Testis (tissue), 3 donors: ENCODE data around the gene GP1BA. TPM values are rescaled to one million over a fixed set of nuclear protein-coding genes. Genes with fewer than 3 reads are reported as not detected.

Source experiments
- DNase-seq: peaks from one replicate; pipeline ENCODE4 v3.0.0-alpha.2; 2019
- H3K27ac ChIP-seq, 2 donors: fragments of 200-600 bp; sonication (generic); one replicate each; pipeline ENCODE4 v1.5.1; 2019
- H3K27me3 ChIP-seq: fragments of 200-600 bp; sonication (generic); one replicate; pipeline ENCODE4 v1.5.1; 2019
- H3K36me3 ChIP-seq: fragments of 200-600 bp; sonication (generic); one replicate; pipeline ENCODE4 v1.5.1; 2017; ENCODE audit warnings: low read depth; ENCODE audit errors: missing control alignments
- H3K4me1 ChIP-seq: fragments of 200-600 bp; sonication (generic); one replicate; pipeline ENCODE4 v1.5.1; 2019
- H3K4me3 ChIP-seq, 2 donors: fragments of 200-600 bp; sonication (generic); one replicate each; pipeline ENCODE4 v1.5.1; 2017 to 2019
- H3K9me3 ChIP-seq: fragments of 200-600 bp; sonication (generic); one replicate; pipeline ENCODE4 v1.5.1; 2017
- CTCF ChIP-seq, 3 experiments: fragments of 450-650 bp in 2 of 3; fragments of 200-600 bp in 1 of 3; sonication (generic) in 1 of 3; IDR thresholded peaks; one replicate each; pipeline ENCODE4 v1.5.1; 2016 to 2019; ENCODE audit warnings: antibody characterized with exemption in 3 of 3, mild to moderate bottlenecking in 2 of 3, moderate library complexity in 1 of 3
- POLR2A ChIP-seq: fragments of 450-650 bp; IDR thresholded peaks from one replicate; pipeline ENCODE4 v1.6.1; 2017; ENCODE audit warnings: antibody characterized with exemption, mild to moderate bottlenecking, moderate library complexity
- WGBS, 2 donors: methylation state at CpG; one replicate each; pipeline ENCODE4 v1.1.5; 2018; 5-methylcytosine and 5-hydroxymethylcytosine counted together
- intact Hi-C: fragments of 100-400 bp; cut with DNase I; formaldehyde crosslinking; loops from one replicate; pipeline ENCODE4 v1.15.1; 2023; ENCODE audit warnings: low total_unique reads
- polyA plus RNA-seq: library from polyadenylated mRNA; stranded (reverse); fragments of 350-450 nt; fragmentation: Illumina TruSeq; extraction: RNeasy Lipid Tissue Mini Kit (QIAGEN cat#74804); gene quantifications from one replicate; pipeline ENCODE4 v1.2.3, GENCODE V29; 2014; ENCODE audit warnings: low read depth, low replicate concordance; ENCODE audit not compliant: insufficient read depth
- total RNA-seq, 2 donors: library from RNA; depleted of rRNA; stranded (reverse); fragments of >200 nt; gene quantifications; one replicate each; pipeline ENCODE4 v1.2.3, GENCODE V29; 2016

The GP1BA gene
- total and polyA plus RNA-seq, 3 donors from 2014 or later = 0.12 to 0.88 (median 0.47) TPM

GRCh38 chr17:4970273-4970672, 38.2 kb downstream of the GP1BA start:
- Histone ChIP-seq H3K4me1 (peaks cover 21% of the 10 kb centered on the region), H3K27ac (no peak overlapping the region), H3K36me3 (no peaks in the 10 kb centered on the region), H3K9me3 (no peaks in the 10 kb centered on the region), H3K27me3 (no peaks in the 10 kb centered on the region), H3K4me3 (no peak overlapping the region)
- DNase-seq = no peak
- 98% methylated on average over 8 of the region's 8 CpGs for WGBS, 2 donors
- intact Hi-C loops = no loop called here
- TF ChIP-seq CTCF (IDR thresholded peaks at IDR 0.05) (no peak), POLR2A (no peak)

DNA sequence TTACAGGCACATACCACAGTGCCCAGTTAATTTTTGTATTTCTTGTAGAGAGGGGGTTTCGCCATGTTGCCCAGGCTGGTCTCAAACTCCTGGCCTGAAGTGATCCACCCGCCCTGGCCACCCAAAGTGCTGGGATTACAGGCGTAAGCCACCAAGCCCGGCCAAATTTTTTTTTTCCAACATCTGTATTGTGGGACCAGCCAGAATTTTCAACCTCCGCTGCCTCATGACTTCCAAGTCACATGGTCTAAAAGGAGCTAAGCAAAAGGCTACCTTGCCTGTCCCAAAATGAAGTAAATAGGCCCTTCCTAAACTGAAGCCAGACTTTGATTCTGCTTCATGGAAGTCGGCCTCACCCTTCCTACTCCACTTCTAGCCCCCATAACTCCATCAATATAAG, 39.7 kb downstream of the GP1BA start:
- H3K36me3 ChIP-seq = no peaks in the 10 kb centered on the region
- H3K27ac ChIP-seq = no peak overlapping the region
- intact Hi-C loops = no loop called here
- DNase-seq = no peak
- TF ChIP-seq CTCF (IDR thresholded peaks at IDR 0.05) = no peak
- no peak for TF ChIP-seq POLR2A
- no peaks in the 10 kb centered on the region for H3K9me3 ChIP-seq
- H3K4me3 ChIP-seq = no peak overlapping the region
- H3K4me1 ChIP-seq = peaks cover 10% of the 10 kb centered on the region
- 75 to 87% methylated on average over 6 of the region's 6 CpGs for WGBS, 2 donors
- no peaks in the 10 kb centered on the region for H3K27me3 ChIP-seq

DNA sequence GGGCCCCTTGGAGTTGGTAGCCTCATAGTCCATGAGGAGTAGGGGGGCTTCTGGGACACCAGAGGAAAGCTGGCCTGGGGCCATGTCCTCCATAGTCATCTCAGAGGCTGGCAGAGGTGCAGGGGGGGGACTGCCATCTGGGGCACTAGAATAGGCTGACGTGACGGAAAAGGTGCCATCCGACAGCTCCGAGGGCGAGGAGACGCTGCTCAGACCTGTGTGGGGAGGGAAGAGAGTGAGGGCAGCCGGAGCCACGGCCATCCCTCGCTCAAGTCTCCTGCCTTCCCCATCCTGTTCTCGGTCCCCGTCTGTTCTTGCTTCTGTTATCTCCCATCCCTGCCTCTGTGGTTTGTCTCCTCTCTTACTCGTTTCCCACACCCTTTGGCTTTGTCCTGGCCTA, 40.2 kb downstream of the GP1BA start:
- no peak for TF ChIP-seq CTCF (IDR thresholded peaks at IDR 0.05)
- TF ChIP-seq POLR2A = no peak
- intact Hi-C loops = no loop called here
- Histone ChIP-seq H3K27ac (no peak overlapping the region), H3K4me3 (no peak overlapping the region), H3K36me3 (no peaks in the 10 kb centered on the region), H3K9me3 (no peaks in the 10 kb centered on the region), H3K27me3 (no peaks in the 10 kb centered on the region), H3K4me1 (peaks cover 10% of the 10 kb centered on the region)
- 90 to 92% methylated on average over 11 to 12 of the region's 12 CpGs for WGBS, 2 donors
- no peak for DNase-seq

DNA sequence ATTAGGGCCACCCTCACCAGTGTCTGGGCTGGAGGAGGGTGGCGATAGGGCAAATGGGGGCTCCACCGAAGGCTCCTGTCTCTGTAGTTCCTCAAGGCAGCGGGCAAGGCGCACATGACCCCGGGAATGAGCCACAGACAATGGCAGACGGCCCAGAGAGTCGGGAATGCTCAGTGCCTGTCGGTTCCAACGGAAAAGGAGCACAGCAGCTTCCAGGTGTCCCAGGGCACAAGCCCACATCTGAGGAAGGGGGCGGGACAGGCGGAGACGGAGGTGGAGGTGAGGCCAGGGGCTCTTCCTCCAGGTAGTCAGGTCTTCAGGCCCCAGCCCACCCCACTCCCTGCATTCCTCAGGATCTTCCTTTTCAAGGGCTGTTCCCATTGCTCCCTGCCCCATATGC, 40.7 kb downstream of the GP1BA start:
- TF ChIP-seq POLR2A (no peak), CTCF (IDR thresholded peaks at IDR 0.05) (no peak)

GRCh38 chr17:4973256-4974114, 41.4 kb downstream of the GP1BA start:
- no peak overlapping the region for H3K4me3 ChIP-seq
- H3K27ac ChIP-seq = no peak overlapping the region
- DNase-seq = no peak
- H3K36me3 ChIP-seq = no peaks in the 10 kb centered on the region
- H3K9me3 ChIP-seq = no peaks in the 10 kb centered on the region
- intact Hi-C loops = no loop called here
- TF ChIP-seq POLR2A (no peak), CTCF (IDR thresholded peaks at IDR 0.05) (no peak)
- 88% methylated on average over 10 of the region's 10 CpGs for WGBS, 2 donors
- no peaks in the 10 kb centered on the region for H3K27me3 ChIP-seq
- peaks cover 4% of the 10 kb centered on the region for H3K4me1 ChIP-seq

More for the DNA sequence above, 40.7 kb downstream of the GP1BA start:
- 80% methylated on average over 12 of the region's 12 CpGs for WGBS, 2 donors
- H3K36me3 ChIP-seq = no peaks in the 10 kb centered on the region
- intact Hi-C loops = no loop called here
- H3K4me3 ChIP-seq = no peak overlapping the region
- H3K27me3 ChIP-seq = no peaks in the 10 kb centered on the region
- peaks cover 10% of the 10 kb centered on the region for H3K4me1 ChIP-seq
- H3K9me3 ChIP-seq = no peaks in the 10 kb centered on the region
- no peak for DNase-seq
- H3K27ac ChIP-seq = no peak overlapping the region
